H9 (cell line): ENCODE results near the gene KCNAB1. TPM values are rescaled to one million over a fixed set of nuclear protein-coding genes. Genes with fewer than 3 reads are reported as not detected.
"Not testable (repeated sequence)": the region's sequence is repeated elsewhere in the genome, so short reads cannot be mapped to it uniquely, and the experiment has no call there.

ENCODE experiments used
- DNase-seq: peaks from one replicate; pipeline ENCODE4 v3.0.0-alpha.2; 2017
- H2AFZ ChIP-seq: one replicate; pipeline ENCODE4 v1.6.1; 2013; ENCODE audit warnings: mild to moderate bottlenecking, low read length, control low read depth, moderate library complexity
- H2AK5ac ChIP-seq: 2 replicates; pipeline ENCODE4 v1.6.1; 2013; ENCODE audit warnings: low read length, control low read depth, mixed read lengths; ENCODE audit not compliant: insufficient read length
- H2BK120ac ChIP-seq: one replicate; pipeline ENCODE4 v1.6.1; 2013; ENCODE audit warnings: low read depth, mild to moderate bottlenecking, low read length, control low read depth, inconsistent platforms; ENCODE audit not compliant: poor library complexity, severe bottlenecking
- H2BK12ac ChIP-seq: 2 replicates; pipeline ENCODE4 v1.6.1; 2013; ENCODE audit warnings: low read length, control low read depth, mixed read lengths, low read depth; ENCODE audit not compliant: insufficient read length
- H2BK15ac ChIP-seq: 2 replicates; pipeline ENCODE4 v1.6.1; 2013; ENCODE audit warnings: low read depth, low read length, control low read depth
- H2BK20ac ChIP-seq: one replicate; pipeline ENCODE4 v1.6.1; 2013; ENCODE audit warnings: low read depth, mild to moderate bottlenecking, low read length, control low read depth, inconsistent platforms; ENCODE audit not compliant: poor library complexity, severe bottlenecking
- H2BK5ac ChIP-seq: 2 replicates; pipeline ENCODE4 v1.6.1; 2013; ENCODE audit warnings: low read length, control low read depth, mixed read lengths; ENCODE audit not compliant: insufficient read length
- H3K14ac ChIP-seq: 2 replicates; pipeline ENCODE4 v1.6.1; 2013; ENCODE audit warnings: low read length, control low read depth; ENCODE audit not compliant: insufficient read depth
- H3K18ac ChIP-seq: 2 replicates; pipeline ENCODE4 v1.6.1; 2013; ENCODE audit warnings: low read depth, mild to moderate bottlenecking, mixed read lengths, low read length, control low read depth; ENCODE audit not compliant: insufficient read length
- H3K23ac ChIP-seq: 2 replicates; pipeline ENCODE4 v1.6.1; 2013; ENCODE audit warnings: low read length, control low read depth, mixed read lengths, low read depth; ENCODE audit not compliant: insufficient read length
- H3K23me2 ChIP-seq: 2 replicates; pipeline ENCODE4 v1.6.1; 2013; ENCODE audit warnings: low read depth, mild to moderate bottlenecking, mixed read lengths, low read length, control low read depth; ENCODE audit not compliant: insufficient read length, poor library complexity, severe bottlenecking
- H3K27ac ChIP-seq: 2 replicates; pipeline ENCODE4 v1.5.1; 2013; ENCODE audit warnings: low read length, control low read depth, mixed read lengths, low read depth; ENCODE audit not compliant: insufficient read length
- H3K27me3 ChIP-seq: 2 replicates; pipeline ENCODE4 v1.6.1; 2013; ENCODE audit warnings: low read length, control low read depth, inconsistent platforms; ENCODE audit not compliant: insufficient read depth
- H3K4ac ChIP-seq: 2 replicates; pipeline ENCODE4 v1.6.1; 2013; ENCODE audit warnings: low read depth, mild to moderate bottlenecking, control low read depth, inconsistent platforms, low read length, moderate library complexity
- H3K4me1 ChIP-seq: 2 replicates; pipeline ENCODE4 v1.6.1; 2013; ENCODE audit warnings: low read length, control low read depth, inconsistent platforms; ENCODE audit not compliant: insufficient read depth
- H3K4me2 ChIP-seq: 2 replicates; pipeline ENCODE4 v1.6.1; 2013; ENCODE audit warnings: low read length, control low read depth, mixed read lengths; ENCODE audit not compliant: insufficient read length, insufficient read depth
- H3K56ac ChIP-seq: 2 replicates; pipeline ENCODE4 v1.6.1; 2013; ENCODE audit warnings: low read depth, mild to moderate bottlenecking, mixed read lengths, low read length, control low read depth; ENCODE audit not compliant: insufficient read length
- H3K79me1 ChIP-seq: 2 replicates; pipeline ENCODE4 v1.6.1; 2013; ENCODE audit warnings: low read depth, mild to moderate bottlenecking, moderate library complexity, low read length, control low read depth, inconsistent platforms; ENCODE audit not compliant: insufficient read depth, poor library complexity, severe bottlenecking
- H3K79me2 ChIP-seq: 2 replicates; pipeline ENCODE4 v1.6.1; 2013; ENCODE audit warnings: low read length, control low read depth, inconsistent platforms; ENCODE audit not compliant: insufficient read depth
- H3K9ac ChIP-seq: 2 replicates; pipeline ENCODE4 v1.6.1; 2013; ENCODE audit warnings: low read length, control low read depth, mixed read lengths; ENCODE audit not compliant: insufficient read length; ENCODE audit errors: extremely low read depth
- H3K9me3 ChIP-seq: one replicate; pipeline ENCODE4 v1.6.1; 2013; ENCODE audit warnings: low read depth, low read length, inconsistent platforms; ENCODE audit not compliant: control insufficient read depth
- H3T11ph ChIP-seq: one replicate; pipeline ENCODE4 v1.6.1; 2013; ENCODE audit warnings: mild to moderate bottlenecking, low read length, control low read depth, inconsistent platforms
- H4K20me1 ChIP-seq: one replicate; pipeline ENCODE4 v1.6.1; 2013; ENCODE audit not compliant: control insufficient read depth, insufficient read length, insufficient read depth
- H4K5ac ChIP-seq: 2 replicates; pipeline ENCODE4 v1.6.1; 2013; ENCODE audit warnings: low read depth, mild to moderate bottlenecking, mixed read lengths, low read length, control low read depth; ENCODE audit not compliant: insufficient read length
- H4K8ac ChIP-seq: replicated peaks from 2 replicates; pipeline ENCODE4 v1.6.1; 2013; ENCODE audit warnings: low read length, control low read depth, mixed read lengths, low read depth; ENCODE audit not compliant: insufficient read length
- H4K91ac ChIP-seq: 2 replicates; pipeline ENCODE4 v1.6.1; 2013; ENCODE audit warnings: low read depth, mild to moderate bottlenecking, moderate library complexity, mixed read lengths, low read length, control low read depth; ENCODE audit not compliant: insufficient read length
- H3K27ac Mint-ChIP-seq, 3 experiments: 2 replicates in 2 of 3; 3 replicates in 1 of 3; pipeline ENCODE4 v1.8.0; 2020 to 2021; ENCODE audit warnings: mixed read lengths in 3 of 3, mild to moderate bottlenecking in 1 of 3, moderate library complexity in 1 of 3
- H3K27me3 Mint-ChIP-seq: 2 replicates; pipeline ENCODE4 v1.8.0; 2021; ENCODE audit warnings: low read depth, mild to moderate bottlenecking, moderate library complexity, mixed read lengths
- H3K36me3 Mint-ChIP-seq, 3 experiments: 2 replicates in 2 of 3; 3 replicates in 1 of 3; pipeline ENCODE4 v1.8.0; 2020 to 2021; ENCODE audit warnings: low read depth in 3 of 3, mixed read lengths in 3 of 3; ENCODE audit not compliant: insufficient read depth in 1 of 3
- H3K4me1 Mint-ChIP-seq, 2 experiments: 2 replicates each; pipeline ENCODE4 v1.8.0; 2020; ENCODE audit warnings: mixed read lengths in 2 of 2
- H3K4me3 Mint-ChIP-seq, 2 experiments: 2 replicates in 1 of 2; 3 replicates in 1 of 2; pipeline ENCODE4 v1.8.0; 2020 to 2021; ENCODE audit warnings: mild to moderate bottlenecking in 2 of 2, mixed read lengths in 2 of 2, moderate library complexity in 1 of 2
- H3K9me3 Mint-ChIP-seq, 2 experiments: 2 replicates in 1 of 2; 3 replicates in 1 of 2; pipeline ENCODE4 v1.8.0; 2020; ENCODE audit warnings: mild to moderate bottlenecking in 2 of 2, mixed read lengths in 2 of 2, moderate library complexity in 1 of 2
- WGBS: extraction: QIAGEN DNeasy Blood & Tissue Kit; methylation state at CpG from one replicate; pipeline ENCODE4 v1.1.7; 2013; ENCODE audit warnings: missing lambda C conversion rate, low lambda C conversion rate, mixed read lengths; ENCODE audit not compliant: insufficient read length; ENCODE audit errors: extremely low coverage; 5-methylcytosine and 5-hydroxymethylcytosine counted together
- total RNA-seq: library from RNA; stranded (reverse); gene quantifications from 2 replicates; pipeline ENCODE4 v1.2.1, GENCODE V29; 2021

KCNAB1 gene
- total RNA-seq, 1 experiment from 2014 or later: 3.7 TPM

DNA sequence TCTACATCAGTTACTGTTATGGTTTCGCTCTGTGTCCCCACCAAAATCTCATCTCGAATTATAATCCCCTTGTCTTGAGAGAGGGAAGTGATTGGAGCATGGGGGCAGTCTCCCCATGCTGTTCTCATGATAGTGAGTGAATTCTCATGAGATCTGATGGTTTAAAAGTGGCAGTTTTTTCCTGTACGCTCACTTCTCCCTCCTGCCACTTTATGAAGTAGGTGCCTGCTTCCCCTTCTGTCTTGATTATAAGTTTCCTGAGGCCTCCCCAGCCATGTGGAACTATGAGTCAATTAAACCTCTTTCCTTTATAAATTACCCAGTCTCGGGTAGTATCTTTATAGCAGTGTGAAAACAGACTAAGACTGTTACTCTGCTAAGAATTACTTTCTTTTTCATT, 449.5 kb downstream of the KCNAB1 start:
- H3K27me3 ChIP-seq, H3K4me2 ChIP-seq, H3K36me3 Mint-ChIP-seq, H2BK5ac ChIP-seq, H4K5ac ChIP-seq, H2BK120ac ChIP-seq, H3K14ac ChIP-seq, H3K4me3 Mint-ChIP-seq, H3K27me3 Mint-ChIP-seq, H2BK15ac ChIP-seq, H2AK5ac ChIP-seq, H3T11ph ChIP-seq, H3K79me2 ChIP-seq, H3K23me2 ChIP-seq, H3K9me3 ChIP-seq, H2AFZ ChIP-seq, H3K79me1 ChIP-seq, H3K4me1 ChIP-seq, H3K27ac ChIP-seq, DNase-seq, H4K8ac ChIP-seq, H3K9me3 Mint-ChIP-seq, H3K18ac ChIP-seq, H2BK20ac ChIP-seq, H3K27ac Mint-ChIP-seq, H2BK12ac ChIP-seq, H3K9ac ChIP-seq, H4K20me1 ChIP-seq, H3K56ac ChIP-seq, H3K4me1 Mint-ChIP-seq, H4K91ac ChIP-seq, H3K23ac ChIP-seq, H3K4ac ChIP-seq: not testable (repeated sequence)
- WGBS: no CpG with 5 or more reads among the region's 4 CpGs
